Right kidney (tissue), 9 donors: ENCODE measurements around the gene SEZ6L2.
"Not testable (repeated sequence)": the region's sequence is repeated elsewhere in the genome, so short reads cannot be mapped to it uniquely, and the experiment has no call there.

Experiments
- DNase-seq: peaks from one replicate; pipeline ENCODE4 v3.0.0-alpha.2; 2016
- long read RNA-seq, 8 donors: transcript quantifications; one replicate each; lab custom pipeline, GENCODE V29; 2026

SEZ6L2 gene
- long read RNA-seq, donor 1, partial matches to known transcripts, result 0 of 1 reads
- long read RNA-seq, donor 1, other reads (novel, unspliced or antisense), result 0 of 1 reads
- long read RNA-seq, donor 2, result 0 reads
- long read RNA-seq, donor 3, result 0 reads
- long read RNA-seq, donor 4, result 0 reads
- long read RNA-seq, donor 5, partial matches to known transcripts, result 0 of 2 reads
- long read RNA-seq, donor 5, other reads (novel, unspliced or antisense), result 0 of 2 reads
- long read RNA-seq, donor 6, result 0 reads
- long read RNA-seq, donor 7, result 0 reads
- long read RNA-seq, donor 8, result 0 reads

GRCh38 chr16:29899516-29900101, at the start of gene SEZ6L2:
SEZ6L2 (minus strand) TSS chr16:29899550; CDS start chr16:29899019, 531 bp downstream.
- no peak for DNase-seq

GRCh38 chr16:29947897-29948296, 48.5 kb upstream of the SEZ6L2 start:
- no peak for DNase-seq

GRCh38 chr16:29943846-29944799, 44.8 kb upstream of the SEZ6L2 start:
- peak; percentile 77 for DNase-seq

- DNase-seq, result no peak
Observed at GRCh38 chr16:29940656-29941055, 41.3 kb upstream of the SEZ6L2 start.

- DNase-seq, result not testable (repeated sequence)
Observed at GRCh38 chr16:29931750-29932149, 32.4 kb upstream of the SEZ6L2 start.

DNA sequence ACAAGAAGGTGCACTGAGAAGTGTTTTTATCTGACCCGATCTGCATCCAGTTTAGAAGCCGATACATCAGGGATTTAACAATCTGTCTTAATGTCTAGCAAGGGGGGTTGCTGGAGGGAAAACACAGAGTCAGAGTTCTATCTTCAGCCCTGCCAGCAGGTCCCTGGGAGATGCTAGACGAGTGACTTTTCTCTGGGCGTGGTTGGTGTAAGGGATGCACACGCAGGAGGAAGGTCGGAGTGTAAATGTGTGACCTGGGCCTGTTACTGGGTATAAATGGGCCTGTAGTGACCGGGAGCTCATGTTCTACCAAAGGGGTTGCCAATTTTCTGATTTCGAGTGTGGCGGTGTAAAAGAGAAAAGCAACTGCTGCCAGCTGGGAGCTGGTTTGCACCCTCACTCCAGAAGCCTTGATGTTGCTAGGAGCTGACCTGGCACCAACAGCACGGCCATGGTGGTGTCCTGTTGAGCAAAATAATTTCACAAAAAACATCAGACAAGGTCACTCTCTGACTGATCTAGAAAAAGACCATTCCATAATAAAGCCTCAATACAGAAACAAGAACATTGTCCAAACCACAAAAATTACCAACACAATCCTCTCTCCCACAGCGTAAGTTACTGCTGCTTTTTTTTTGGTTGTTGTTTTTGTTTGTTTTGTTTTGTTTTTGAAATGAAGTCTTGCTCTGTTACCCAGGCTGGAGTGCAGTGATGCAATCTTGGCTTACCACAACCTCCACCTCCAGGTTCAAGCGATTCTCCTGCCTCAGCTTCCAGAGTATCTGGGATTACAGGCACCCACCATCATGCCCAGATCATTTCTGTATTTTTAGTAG, 27.9 kb upstream of the SEZ6L2 start:
- peak; percentile 8 for DNase-seq

- no peak for DNase-seq
Observed at GRCh38 chr16:29926711-29927052, 27.3 kb upstream of the SEZ6L2 start.

GRCh38 chr16:29925781-29926710, 26.7 kb upstream of the SEZ6L2 start, which contains the start of gene KCTD13:
KCTD13 (minus strand) TSS chr16:29926226; CDS start chr16:29926033, 193 bp downstream.
- DNase-seq, result peak; percentile 99

GRCh38 chr16:29925105-29925756, 25.9 kb upstream of the SEZ6L2 start:
- peak; percentile 18 for DNase-seq

DNA sequence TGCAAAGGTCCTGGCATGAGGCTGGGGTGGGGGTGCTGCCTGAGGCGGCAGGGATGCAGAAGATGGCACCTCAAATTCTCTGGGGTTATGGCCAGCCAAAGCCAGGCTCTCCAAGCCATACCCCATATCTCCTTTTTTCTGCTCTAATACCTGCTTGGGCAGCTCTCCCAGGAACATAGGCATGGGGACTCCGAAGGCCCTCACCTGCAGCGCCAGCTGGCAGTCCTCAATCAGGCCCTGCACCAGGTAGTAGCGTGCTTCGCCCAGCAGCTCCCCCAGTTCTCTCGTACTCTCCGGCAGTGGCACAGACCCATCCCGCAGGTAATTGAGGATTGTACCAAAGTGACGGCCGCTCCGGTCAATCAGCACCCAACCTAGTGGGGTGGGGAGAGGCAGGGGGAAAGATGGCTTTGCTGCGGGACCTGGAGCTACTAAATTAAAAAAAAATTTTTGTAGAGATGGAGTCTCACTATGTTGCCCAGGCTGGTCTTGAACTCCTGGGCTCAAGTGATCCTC, 23.7 kb upstream of the SEZ6L2 start:
- no peak for DNase-seq

DNA sequence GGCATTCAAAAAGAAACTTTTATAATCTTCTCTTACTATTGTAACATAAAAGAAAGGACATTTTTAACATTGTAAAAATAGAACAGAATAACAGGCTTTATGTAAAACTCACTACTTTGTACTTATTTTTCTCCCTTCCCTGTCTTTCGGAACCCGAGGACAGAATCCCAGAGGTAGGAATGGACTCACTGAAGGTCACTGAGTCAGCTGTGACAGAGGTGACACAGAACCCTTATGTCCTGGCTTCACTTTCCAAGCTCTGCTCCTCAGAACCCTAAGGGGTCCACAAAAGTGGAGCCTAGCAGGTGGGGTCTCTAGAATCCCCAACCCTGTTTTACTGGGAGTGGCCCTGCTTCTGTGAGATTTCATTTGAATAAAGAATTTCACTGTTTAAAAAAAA, 23.0 kb upstream of the SEZ6L2 start:
- DNase-seq, result no peak

- no peak for DNase-seq
Observed at GRCh38 chr16:29921034-29921385, 21.7 kb upstream of the SEZ6L2 start.

- no peak for DNase-seq
Observed at GRCh38 chr16:29920288-29921033, 21.1 kb upstream of the SEZ6L2 start.

DNA sequence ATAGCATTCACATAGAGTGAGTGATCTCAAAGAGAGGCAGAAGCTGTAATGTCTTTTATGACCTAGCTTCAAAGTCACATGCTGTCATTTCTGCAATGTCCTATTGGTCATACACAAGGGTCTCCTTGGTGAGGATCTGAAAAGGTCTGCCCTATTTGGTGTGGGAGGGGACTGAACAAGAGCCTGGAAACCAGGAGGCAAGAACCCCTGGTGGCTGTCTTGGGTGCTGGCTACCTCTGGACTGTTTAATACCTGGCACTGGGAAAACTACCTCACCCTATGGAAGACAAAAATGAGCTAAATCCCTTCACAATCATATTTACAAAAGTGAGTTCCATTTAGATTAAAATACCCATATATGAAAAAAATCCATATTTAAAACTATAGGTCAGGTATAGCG, 17.6 kb upstream of the SEZ6L2 start:
- no peak for DNase-seq

DNA sequence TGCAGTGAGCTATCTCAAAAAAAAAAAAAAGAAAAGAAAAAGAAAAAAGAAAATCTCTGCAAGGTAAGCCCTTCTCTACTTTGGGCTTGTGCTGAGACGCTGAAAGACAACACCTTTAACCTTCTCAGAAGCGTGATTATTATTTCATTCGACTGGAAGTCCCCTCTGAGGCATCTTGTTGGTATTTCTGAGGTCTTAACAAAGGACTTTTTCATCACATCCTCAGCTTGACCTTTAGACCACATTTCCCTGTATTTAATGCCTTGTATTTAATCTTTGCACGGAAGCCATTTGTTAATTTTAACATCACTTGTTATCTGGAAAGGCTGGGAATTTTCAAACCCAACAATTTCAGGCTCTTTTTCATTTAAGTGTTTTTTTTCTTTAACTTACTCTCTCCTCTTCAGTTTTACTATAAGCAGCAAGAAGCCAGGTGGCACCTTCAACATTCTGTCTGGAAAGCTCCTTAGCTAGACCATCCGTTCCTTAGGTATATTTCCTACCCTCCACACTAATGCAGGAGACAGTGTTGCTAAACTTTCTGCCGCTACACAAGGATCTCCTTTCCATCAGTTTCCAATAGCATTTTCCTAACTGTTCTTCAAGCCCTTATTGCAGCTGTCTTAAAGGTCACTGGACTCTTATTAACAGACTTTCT, 16.4 kb upstream of the SEZ6L2 start:
- DNase-seq, result no peak

DNA sequence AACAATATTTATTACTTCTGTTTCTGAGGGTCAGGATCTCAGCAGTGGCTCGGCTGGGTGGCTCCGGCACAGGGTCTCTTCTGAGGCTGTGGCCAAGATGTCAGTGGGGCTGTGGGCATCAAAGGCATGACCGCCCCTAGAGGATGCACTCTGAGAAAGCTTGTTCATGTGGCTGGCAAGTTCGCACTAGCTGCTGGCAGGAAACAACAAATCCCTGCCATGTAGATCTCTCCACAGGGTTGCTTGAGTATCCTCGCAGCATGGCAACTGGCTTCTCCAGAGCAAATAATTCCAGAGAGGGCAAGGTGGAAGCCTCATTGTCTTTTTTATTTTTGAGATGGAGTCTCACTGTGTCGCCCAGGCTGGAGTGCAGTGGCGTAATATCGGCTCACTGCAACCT, 14.2 kb upstream of the SEZ6L2 start:
- DNase-seq, result no peak

DNA sequence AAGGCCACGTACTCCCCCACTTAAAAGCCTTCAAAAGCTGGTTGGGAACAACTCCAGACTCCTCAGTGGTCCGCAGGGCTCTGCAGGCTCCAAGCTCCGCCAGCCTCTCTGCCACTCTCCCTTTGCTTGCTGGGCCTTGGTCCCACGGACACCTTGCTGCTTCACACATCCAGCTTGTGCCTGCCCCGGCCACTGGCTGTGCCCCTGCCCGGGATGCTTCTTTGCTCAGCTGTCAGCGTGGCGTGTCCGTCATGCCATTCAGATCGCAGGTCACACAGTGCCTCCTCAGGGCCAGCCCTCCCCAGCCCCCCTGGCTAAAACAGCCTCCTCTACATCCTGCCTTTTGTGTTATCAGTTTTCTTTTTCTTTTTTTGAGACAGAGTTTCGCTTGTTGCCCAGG, 12.7 kb upstream of the SEZ6L2 start:
- DNase-seq, result no peak

DNA sequence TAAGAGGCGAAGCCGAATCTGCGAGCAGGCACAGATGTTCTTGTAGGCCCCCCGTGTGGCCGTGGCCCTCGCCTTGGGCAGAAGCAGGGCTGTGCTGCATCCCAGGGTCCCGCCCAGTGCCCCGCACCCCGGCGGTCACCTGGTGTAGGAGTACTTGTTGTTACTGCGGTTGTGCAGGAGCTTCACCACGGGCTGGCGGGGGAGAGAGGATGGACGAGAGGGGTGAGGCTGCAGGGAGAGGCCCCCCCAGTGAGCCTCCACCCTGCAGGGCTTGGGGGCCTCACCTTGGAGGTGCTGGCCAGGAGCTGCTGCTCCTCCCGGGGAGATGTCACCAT, 12.3 kb upstream of the SEZ6L2 start:
- DNase-seq, result no peak
